ENCODE data around the gene TRMT61A. TPM values are rescaled to one million over a fixed set of nuclear protein-coding genes. Genes with fewer than 3 reads are reported as not detected.

Gene TRMT61A
- total RNA-seq, 1 donor from 2014 or later: 5.2 TPM

DNA sequence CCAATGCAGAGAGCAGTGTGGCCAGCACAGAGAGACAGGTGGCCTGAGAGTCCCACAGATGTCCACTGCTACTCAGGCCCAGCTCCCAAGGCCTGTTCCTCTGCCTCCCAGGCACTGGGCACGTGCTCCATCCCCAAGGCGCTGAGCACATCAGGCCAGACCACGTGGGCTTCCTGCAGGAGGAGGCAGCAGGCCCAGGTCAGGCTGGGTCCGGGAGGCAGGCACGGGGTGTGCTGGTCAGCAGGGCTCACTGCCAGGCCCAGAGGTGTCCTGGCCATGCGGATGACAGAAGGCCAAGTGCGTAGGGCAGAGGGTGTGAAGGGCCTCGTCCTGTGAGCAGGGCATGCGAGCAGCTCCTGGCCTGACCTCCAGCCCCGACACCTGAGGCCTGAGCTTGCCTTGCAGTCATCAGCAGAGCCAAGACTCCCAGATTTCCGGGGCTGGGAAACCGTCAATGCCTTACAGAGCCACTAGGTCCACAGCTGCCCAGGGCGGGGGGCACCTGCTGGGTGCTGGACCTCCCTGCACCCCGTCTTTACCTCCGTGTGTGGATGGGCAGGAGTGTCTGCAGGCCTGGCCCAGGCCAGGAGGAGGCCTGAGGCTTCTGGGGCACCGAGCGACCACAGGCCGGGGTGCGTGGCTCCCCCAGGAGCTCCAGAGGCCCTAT is 14.9 kb downstream of the TRMT61A start:
- no peak for DNase-seq (ENCODE audit: low spot score)
- intact Hi-C loops (cut with DNase I): no loop called here

GRCh38 chr14:103544388-103545218 is 15.6 kb downstream of the TRMT61A start:
- intact Hi-C loops (cut with DNase I): no loop called here

DNA sequence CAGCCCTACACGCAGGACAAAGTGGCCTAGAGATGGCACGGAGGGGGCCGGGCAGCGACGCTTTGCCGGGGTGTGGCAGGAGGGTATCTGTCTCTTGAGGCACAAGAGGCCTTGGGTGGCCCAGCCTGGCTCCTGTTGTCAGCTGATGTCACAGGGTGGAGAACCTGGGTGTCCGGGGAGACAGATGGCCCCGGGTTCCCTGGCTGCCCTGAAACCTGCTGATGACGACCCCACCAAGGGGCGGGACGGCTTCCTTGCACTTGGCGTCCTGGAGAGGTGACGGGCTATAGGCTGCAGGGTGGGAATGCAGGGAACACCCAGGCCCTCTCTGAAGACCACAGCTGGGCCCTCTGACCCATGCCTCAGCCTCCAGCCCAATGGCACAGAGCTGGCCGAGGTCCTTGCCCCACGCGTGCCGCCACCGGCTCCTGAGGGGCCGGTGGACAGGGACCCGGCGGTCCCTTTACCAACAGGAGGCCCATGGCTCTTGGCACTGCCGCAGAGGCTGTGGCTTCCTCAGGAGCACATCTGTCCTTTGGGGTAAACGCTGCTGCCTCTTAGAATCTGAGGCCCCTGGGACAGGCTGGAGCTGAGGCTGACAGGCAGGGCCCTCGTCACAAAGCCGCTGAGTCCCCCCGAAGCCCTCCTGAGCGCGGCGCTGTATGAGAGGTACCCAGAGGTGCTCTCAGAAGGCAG is 16.4 kb downstream of the TRMT61A start:
- DNase-seq (ENCODE audit: low spot score): no peak
- intact Hi-C loops (cut with DNase I): no loop called here

More at GRCh38 chr14:103544388-103545218, 15.6 kb downstream of the TRMT61A start:
- DNase-seq (ENCODE audit: low spot score): no peak

DNA sequence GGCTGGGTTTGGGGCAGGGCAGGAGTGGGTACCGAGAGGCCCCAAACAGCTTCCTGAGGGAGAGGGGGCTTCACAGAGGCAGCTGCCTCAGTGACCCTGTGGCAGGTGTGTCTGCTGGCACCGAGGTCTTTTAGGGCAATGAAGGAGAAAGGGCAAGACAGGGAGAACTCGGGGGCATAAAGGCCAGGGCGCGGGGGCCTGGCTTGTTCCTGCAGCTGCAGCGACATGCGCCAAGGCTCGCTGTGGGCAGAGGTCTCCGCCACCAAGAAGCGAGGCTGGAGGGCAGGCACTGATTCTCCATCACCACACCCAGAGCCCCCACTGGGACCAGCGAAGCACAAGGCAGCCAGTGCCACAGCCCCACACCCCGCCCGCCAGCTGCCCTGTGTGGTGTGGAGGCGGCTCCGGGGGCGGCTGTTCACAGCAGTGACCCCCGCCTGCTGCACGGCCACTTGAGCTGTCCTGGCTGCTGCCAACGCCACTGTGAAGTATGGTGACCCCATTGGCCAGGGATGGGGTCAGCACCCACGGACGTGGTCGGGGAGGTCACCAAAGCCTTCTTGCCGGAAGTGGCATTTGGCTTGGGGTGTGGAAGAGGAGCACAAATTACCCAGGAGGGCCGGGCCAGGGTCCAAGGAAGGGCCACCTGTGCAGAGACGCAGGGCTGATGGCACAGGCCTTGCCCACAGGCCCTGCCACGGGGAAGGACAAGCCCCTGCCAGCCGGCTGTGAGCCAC is 17.1 kb downstream of the TRMT61A start:
- intact Hi-C loops (cut with DNase I): loop anchor here (2.0 kb wide), 1 partner anchor 27 kb away; no protein-coding TSS in a partner anchor
- DNase-seq (ENCODE audit: low spot score): no peak

GRCh38 chr14:103546652-103547454 is 17.9 kb downstream of the TRMT61A start:
- intact Hi-C loops (cut with DNase I): loop anchor here (2.0 kb wide), 1 partner anchor 28 kb away; no protein-coding TSS in a partner anchor
- peak; percentile 90 for DNase-seq (ENCODE audit: low spot score)

DNA sequence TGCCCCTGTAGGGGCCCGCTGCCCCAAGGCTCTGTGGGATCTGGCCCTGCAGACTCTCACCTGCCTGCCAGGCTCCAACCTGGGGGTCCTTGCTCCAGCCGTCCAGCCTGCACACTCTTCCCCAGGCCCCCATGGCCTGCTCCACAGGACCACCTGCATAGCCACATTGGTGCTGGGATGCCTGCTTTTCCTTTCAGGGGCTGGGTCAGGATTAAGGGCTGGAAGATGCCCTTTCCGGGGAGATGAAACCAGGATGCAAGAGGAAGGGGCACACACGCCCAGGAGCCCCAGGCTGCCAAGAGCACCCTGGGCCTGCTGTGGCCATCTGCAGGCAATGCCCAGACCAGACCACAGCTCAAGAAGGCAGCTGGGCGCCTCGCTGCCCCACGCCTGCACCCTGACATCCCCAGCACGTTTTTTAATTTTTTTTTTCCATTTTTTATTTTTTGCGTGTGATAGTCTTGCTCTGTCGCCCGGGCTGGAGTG is 18.5 kb downstream of the TRMT61A start:
- peak; percentile 74 for DNase-seq (ENCODE audit: low spot score)
- intact Hi-C loops (cut with DNase I): loop anchor here (2.0 kb wide), 1 partner anchor 29 kb away; no protein-coding TSS in a partner anchor

- no peak for DNase-seq (ENCODE audit: low spot score)
- intact Hi-C loops (cut with DNase I): loop anchor here (1.0 to 2.0 kb wide), 2 partner anchors 29 to 48 kb away; no protein-coding TSS in a partner anchor
Measured at GRCh38 chr14:103547941-103548462, 19.0 kb downstream of the TRMT61A start.

DNA sequence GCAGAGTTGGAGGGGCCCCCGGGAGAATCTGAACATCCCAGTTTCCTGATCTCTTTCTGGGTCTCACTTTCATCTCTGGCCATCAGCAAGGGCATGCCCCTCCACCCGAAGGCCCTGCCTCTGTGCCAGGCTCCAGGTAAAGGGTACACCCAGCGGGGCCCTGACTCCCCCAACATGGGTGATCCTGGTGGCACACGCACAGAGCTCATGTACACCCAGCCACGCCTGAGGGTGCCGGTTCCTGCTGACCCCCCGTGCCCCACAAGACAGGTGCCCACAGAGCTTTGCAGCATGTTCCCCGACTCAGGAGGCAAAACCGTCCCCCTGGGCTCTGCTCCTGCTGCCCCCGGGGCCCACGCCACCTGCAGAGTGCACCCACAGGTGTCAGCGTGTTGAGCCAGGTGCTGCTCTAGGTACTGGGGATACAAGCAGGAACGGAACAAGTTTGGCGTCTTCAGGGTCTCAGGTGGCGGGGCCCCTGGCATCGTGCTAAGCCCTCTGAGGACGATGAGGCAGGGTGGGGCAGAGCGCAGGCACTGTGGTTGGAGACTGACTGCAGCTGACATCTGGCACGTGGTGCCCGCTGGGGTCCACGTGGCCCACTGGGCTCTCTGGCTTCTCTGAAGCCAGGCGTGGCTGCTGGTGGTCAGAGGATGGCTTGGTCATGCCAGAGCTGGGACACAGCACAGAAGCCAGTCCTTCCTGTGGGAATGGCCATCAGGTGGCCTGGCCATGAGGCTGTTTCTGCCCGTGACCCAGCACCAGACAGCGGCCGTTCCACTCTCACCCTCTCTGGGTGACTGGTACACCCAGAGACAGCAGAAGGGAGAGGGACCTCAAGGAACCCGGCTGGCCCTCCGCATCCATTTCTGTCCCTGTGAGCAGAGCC is 19.7 kb downstream of the TRMT61A start:
- DNase-seq (ENCODE audit: low spot score): peak; percentile 66
- intact Hi-C loops (cut with DNase I): loop anchor here (1.0 kb wide), 1 partner anchor 48 kb away; no protein-coding TSS in a partner anchor

DNA sequence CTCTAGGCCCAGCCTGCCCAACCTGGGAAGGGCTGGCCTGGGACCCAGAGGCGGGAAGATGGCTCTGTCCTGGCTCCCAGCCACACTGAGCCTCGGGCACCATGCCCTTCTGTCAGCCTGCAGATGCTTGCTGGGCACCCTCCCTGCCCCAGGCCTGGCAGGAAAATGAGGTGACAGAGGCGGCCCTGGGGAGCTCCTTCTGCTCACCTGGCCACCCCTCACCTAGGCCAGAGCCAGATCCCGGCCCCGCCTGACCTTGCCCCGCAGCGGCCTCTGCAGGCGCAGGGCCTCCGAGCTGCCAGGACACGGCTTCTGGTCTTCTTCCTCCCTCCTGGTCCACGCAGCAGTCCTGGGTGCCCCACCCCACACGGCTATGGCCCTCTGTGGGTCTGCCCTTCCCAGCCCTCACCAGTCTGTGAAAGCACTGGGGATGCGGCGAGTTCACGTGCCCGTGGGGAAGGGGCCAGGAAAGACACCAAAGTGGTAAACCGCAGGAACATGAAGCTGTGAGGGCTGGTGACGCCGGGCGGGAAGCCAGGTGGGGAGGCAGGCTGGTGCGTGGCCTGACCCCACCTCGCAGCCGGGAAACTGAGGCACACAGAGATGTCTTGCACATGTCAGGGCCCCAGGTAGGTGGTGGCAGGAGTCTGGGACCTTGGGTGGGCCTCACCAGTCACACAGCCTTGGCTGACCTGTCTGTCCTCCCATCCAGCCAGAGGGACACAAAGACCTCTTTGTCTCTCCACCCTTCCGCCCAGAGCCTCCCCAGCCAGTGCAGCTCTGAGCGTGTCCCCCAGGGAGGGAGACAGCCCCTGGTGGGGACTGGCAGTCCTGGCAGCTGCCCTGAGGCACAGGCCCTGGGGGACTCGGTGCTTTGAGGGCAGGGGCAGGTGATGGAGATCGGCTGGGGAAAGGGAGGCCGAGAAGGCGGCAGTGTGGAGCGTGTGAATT is 20.6 kb downstream of the TRMT61A start:
- peak; percentile 82 for DNase-seq (ENCODE audit: low spot score)
- intact Hi-C loops (cut with DNase I): no loop called here

DNA sequence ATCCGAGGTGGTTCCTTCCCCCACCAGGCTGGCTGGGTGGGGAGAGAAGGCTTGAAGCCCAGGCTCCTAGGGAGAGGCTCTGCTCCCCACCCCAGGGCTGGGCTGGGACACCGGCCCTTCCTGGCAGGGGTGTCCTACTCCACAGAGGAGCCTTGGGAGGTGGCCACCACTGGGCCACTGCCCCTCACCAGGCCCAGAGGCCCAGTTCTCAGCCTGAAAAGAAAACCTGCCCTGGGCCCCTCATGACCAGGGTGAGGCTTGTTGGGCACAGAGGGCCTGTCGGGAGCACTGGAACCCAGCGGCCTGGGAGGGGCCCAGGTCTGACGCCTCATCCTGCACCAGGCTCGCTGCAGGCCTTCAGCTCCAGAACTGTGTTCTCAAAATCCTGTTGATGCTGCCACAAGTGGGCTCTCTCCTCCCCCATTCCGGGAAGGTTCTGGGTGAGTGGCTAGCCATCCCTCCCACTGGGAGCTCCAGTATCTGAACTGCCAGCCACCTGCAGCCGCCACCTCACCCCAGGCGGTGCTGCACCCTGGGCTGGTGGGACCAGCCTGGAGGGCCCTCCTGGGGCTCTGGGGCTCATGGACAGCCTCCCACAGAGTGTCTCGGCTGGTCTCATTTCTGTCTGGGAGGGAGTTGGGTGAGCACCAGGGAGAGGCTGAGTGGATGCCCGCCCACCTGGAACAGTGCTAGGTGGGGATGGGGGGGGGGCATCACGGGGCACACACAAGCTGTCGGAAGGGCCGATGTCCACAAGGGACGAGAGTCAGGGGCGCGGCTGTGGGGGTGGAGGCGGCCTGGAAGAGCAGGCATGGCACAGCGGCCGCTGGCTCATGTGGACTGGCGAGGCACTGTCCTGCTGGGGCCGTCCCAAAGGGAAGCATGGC is 21.7 kb downstream of the TRMT61A start:
- intact Hi-C loops (cut with DNase I): no loop called here
- DNase-seq (ENCODE audit: low spot score): peak; percentile 78

DNA sequence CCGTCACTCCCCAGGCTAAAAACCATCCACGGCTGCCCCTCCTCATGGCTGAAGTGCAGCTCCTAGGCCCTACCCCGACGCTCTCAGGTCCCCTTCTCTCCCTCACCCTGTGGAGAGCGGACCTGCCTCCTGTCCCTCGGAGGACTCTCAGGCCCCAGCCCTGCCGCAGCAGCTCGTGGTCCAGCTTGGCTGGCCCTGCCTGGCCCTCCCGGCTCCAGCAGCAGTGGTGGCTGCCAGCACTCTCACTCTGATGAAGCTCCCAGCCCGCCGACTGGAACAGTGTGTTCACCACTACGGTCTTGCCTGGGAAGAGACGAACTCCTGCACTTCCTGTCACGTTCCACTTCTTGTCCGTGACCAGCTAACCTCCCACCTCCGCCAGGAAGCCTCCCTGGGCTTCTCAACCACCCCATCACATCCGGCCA is 22.4 kb downstream of the TRMT61A start:
- intact Hi-C loops (cut with DNase I): no loop called here

DNA sequence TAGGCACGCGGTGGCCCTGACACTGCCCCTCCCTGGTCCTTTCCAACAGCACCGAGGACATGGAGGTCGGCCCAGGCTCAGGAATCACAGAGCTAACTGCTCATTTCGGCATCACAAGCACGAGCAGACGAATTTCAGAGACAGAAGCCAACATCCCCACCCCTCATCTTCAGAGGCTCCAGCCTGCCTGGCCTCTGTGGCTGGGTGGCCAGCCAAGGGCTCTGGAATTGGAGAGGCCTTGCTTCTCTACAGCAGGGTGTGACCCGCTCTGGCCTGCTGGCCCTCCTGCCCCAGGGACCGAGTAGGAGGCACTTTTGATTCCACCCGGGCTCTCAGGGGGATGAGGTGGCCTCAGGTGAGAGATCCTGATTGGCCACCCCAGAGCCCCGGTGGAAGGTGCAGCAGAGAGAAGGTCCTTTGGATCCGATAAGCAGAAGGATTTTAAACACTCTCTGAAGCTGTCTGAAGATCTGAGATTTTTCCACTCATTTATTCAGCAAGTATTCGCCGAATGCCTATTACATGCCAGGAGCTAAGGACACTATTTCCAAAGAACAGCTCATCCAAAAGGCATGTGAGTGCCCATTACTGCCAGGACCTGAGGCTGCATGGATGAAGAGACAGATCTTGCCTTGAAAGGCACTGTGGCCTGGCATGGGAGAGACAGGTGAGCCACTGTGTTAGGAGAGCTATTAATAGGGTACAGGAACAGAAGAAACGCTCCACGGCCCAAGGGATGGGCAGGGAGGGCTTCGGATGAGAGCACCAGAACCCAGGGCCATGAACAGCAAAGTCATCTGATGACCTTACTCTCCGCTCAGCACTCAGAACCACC is 23.2 kb downstream of the TRMT61A start:
- DNase-seq (ENCODE audit: low spot score): peak; percentile 75
- intact Hi-C loops (cut with DNase I): no loop called here

More for the DNA sequence above, 22.4 kb downstream of the TRMT61A start:
- peak; percentile 76 for DNase-seq (ENCODE audit: low spot score)

DNA sequence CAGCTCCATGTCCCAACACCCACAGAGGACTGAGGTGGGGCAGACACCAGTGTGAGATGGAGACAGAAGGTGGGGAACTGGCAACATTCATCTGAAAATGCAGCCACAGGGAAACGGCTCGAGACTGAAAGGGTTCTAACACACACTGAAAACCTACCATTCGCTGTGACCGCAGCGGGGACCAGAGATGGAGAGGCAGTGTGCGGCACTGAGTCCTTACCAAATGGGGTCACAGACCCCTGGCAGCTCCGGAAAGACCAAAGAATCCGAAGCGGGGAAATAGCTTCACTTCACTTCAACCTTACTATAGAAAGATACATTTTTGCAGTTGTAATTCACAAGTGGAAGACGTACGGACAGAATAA is 23.8 kb downstream of the TRMT61A start:
- intact Hi-C loops (cut with DNase I): no loop called here
- DNase-seq (ENCODE audit: low spot score): peak; percentile 50
